Sigmoid colon (tissue), 4 donors: Measurements from ENCODE around the gene UQCC2.

Source experiments
- EP300 ChIP-seq, 4 donors: sonication (generic); formaldehyde crosslinking; IDR thresholded peaks; one replicate each; pipeline ENCODE4 v1.6.1; 2017; ENCODE audit warnings: antibody characterized with exemption in 4 of 4
- TF ChIP-seq, protein P1 (sequence below), 4 experiments: fragments of 450-650 bp in 3 of 4; fragments of 200-600 bp in 1 of 4; IDR thresholded peaks; one replicate each; pipeline ENCODE4 v1.5.1; 2016 to 2019; ENCODE audit warnings: antibody characterized with exemption in 4 of 4, mild to moderate bottlenecking in 3 of 4, moderate library complexity in 2 of 4

DNA sequence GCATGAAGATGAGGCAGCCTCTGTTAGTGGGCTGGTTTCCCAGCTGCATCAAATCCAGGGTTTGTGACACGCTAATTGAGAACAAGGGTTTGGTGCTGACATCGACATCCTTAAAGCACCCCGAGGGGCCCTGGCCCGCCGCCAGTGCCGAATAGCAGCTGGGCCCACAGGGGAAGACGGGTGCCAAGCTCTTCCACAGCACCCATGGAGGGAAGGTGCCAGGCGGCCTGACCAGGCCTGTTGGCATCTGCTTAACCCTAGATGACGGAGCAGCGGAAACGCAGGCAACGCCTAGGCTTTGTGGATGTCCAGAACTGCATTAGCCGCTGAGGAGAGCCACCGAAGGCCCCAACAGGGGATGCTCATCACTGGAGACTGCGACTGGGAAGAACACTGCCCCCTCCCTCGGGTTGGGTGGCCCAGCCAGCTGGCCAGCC lies 16.0 kb downstream of the UQCC2 start:
- TF ChIP-seq, protein P1, sequence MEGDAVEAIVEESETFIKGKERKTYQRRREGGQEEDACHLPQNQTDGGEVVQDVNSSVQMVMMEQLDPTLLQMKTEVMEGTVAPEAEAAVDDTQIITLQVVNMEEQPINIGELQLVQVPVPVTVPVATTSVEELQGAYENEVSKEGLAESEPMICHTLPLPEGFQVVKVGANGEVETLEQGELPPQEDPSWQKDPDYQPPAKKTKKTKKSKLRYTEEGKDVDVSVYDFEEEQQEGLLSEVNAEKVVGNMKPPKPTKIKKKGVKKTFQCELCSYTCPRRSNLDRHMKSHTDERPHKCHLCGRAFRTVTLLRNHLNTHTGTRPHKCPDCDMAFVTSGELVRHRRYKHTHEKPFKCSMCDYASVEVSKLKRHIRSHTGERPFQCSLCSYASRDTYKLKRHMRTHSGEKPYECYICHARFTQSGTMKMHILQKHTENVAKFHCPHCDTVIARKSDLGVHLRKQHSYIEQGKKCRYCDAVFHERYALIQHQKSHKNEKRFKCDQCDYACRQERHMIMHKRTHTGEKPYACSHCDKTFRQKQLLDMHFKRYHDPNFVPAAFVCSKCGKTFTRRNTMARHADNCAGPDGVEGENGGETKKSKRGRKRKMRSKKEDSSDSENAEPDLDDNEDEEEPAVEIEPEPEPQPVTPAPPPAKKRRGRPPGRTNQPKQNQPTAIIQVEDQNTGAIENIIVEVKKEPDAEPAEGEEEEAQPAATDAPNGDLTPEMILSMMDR (IDR thresholded peaks at IDR 0.05) = no peak
- TF ChIP-seq EP300 (IDR thresholded peaks at IDR 0.05) = no peak
